ENCODE results near the gene ILF3. TPM values are rescaled to one million over a fixed set of nuclear protein-coding genes. Genes with fewer than 3 reads are reported as not detected.
"Not testable (repeated sequence)": the region's sequence is repeated elsewhere in the genome, so short reads cannot be mapped to it uniquely, and the experiment has no call there.

Gene ILF3
- polyA plus RNA-seq, 10 donors, result 126 to 193 (median 157) TPM

DNA sequence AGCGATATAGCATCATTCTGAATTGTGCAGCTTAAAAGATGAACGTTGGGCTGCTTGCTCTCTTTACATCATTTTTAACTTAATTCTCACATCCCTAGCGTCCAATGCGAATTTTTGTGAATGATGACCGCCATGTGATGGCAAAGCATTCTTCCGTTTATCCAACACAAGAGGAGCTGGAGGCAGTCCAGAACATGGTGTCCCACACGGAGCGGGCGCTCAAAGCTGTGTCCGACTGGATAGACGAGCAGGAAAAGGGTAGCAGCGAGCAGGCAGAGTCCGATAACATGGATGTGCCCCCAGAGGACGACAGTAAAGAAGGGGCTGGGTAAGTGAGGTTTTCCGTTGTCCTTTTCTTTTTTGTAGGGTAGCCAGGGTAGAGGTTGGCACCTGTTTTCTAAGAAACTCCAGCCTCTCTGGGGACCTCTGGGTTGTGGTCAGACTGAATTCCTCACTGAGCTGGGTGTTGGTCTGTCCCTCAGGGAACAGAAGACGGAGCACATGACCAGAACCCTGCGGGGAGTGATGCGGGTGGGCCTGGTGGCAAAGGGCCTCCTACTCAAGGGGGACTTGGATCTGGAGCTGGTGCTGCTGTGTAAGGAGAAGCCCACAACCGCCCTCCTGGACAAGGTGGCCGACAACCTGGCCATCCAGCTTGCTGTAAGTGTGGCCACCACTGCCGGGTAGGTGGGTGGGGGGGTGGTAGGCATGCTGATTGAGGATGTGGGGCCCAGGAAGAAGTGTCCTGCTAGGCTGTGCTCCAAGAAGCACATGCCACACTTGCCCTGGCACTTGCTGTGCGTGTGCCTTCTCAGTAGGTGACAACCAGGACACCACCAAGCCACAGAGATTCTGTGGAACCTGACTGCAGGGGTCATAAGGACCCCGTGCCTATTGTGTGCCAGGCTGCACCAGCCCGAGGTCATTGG lies 17.0 kb downstream of the ILF3 start:
- DNase-seq, result no peak

- DNase-seq, result not testable (repeated sequence)
These were observed 17.8 kb downstream of the ILF3 start for GRCh38 chr19:10671922-10672321.

DNA sequence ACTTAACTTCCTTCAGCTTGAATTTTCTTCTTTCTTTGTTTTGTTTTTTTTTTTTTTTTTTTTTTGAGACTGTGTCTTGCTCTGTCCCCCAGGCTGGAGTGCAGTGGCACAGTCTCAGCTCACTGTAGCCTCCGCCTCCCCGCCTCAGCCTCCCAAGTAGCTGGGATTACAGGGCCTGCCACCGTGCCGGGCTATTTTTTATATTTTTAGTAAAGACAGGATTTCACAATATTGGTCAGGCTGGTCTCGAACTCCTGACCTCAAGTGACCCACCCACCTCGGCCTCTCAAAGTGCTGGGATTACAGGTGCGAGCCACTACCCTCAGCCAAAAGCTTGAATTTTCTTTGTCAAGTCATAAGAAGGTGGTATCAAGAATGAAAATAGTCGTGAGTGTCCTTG lies 21.1 kb downstream of the ILF3 start:
- DNase-seq, result not testable (repeated sequence)

DNA sequence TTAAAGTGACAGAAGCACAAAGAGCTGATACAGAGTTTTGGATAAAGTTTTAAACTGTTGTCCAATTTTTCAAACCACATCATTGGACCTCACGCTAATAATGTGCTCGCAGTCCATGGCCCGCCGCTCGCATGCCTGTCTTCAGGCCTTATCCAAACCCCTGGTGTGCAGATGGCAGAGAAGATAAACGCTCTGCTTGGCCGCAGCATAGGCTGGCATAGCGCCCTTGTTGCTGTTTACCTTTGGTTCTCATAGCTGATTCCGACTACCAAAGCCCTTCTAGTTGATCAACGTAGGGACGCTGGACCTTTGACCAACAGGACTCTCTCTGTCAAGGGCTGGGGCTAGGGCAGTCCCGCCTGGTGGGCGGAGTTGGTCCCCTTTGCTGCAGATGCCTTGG lies 23.6 kb downstream of the ILF3 start:
- DNase-seq, result no peak

DNA sequence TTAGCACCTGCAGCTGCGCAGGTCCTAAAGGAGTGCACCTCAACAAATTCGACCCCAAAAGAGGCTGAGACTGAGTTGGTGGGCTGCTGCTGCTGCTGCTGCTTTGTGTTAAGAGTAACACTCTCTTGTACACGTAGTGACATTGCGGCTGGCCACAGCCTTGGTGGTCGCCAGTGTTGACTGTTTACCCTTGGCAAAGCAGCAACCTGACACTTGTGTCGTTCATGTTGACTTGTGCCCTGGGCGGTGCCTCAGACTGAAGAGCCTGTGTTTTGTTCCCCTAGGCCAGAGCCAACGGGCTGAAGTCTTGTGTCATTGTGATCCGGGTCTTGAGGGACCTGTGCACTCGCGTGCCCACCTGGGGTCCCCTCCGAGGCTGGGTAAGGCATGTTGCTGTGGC lies 24.7 kb downstream of the ILF3 start:
- no peak for DNase-seq

DNA sequence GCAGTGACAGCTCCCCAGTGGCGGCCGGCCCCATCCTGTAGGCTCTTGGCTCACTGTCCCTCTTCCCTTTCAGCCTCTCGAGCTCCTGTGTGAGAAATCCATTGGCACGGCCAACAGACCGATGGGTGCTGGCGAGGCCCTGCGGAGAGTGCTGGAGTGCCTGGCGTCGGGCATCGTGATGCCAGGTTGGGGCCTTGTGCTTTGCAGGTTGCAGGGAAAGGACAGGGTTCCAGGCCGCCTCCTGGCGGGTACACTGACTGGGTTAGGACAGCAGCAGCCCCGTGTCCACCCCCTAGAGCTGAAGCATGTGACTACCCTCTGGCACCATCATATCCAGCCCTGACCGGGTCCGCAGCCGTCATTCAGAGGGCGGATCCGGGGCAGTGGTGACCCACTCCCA lies 25.6 kb downstream of the ILF3 start:
- DNase-seq, result no peak

- DNase-seq, result no peak
These were observed 26.5 kb downstream of the ILF3 start for GRCh38 chr19:10680545-10681135.

DNA sequence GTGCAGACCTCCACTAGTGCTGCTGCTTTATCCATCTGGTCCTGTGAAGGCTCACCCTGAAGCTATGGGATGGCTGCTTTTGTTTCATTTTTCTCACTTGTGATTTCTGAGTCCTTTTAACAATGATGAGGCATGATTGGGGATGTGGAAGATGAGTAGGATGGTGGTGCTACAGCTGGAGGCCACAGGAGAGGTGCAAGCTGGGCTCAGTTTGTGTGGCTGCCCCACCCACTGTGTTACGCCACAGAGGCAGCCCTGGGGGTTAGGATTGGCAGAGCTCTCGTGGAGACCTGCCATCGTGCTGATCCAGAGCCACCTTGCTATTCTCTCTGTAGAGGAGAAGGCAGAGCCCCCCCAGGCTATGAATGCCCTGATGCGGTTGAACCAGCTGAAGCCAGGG lies 27.5 kb downstream of the ILF3 start:
- DNase-seq, result no peak

GRCh38 chr19:10682397-10683063 lies 28.4 kb downstream of the ILF3 start:
- no peak for DNase-seq

GRCh38 chr19:10683064-10683426 lies 28.9 kb downstream of the ILF3 start:
- no peak for DNase-seq

DNA sequence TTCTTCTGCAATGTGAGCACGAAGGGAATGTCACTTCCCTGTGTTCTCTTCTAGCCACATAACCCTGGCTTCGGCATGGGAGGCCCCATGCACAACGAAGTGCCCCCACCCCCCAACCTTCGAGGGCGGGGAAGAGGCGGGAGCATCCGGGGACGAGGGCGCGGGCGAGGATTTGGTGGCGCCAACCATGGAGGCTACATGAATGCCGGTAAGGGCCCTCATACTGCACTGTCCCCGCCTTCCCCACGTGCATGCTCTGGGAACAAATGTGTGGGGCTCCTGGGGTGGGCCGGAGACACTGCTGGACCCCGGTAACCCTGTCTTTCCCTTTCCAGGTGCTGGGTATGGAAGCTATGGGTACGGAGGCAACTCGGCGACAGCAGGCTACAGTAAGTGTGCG lies 29.4 kb downstream of the ILF3 start:
- no peak for DNase-seq

DNA sequence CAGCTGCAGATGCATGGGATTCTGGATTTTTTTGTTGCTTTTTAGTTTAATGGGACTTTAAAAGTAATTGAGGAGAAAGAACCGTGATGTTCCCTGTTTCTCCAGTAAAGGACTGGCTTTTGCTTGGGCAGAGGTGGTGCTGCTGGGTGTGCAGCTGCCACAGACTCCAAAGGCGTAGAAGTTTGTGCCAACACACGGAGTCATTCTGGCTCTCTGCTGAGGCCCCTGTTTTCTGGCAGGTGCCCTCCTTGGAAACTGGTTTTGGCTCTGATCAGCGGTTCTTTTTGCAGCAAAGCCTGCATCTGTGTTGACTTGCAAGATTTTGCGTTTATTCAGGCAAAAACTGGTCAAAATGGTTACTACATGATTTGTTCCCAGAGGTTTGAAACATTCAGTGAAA lies 31.1 kb downstream of the ILF3 start:
- no peak for DNase-seq

DNA sequence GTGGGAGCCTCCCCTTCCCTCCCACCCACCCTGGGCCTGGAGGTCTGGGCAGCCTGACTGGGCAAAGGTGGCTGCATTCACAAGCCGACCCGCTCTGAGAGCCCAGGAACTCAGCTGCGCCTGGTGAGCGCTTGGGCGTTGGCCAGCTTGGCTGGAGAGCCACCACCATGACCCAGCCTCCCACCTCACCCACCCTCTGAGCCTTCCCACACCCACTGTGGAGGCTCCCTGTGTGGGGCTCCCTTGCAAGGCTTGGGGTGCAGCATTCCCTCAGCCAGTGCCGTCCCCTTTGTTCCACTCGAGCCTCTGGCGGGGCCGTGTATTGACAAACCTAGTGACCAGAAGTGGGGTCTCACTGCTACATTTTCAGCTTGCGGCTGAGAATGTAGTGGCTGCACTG lies 32.0 kb downstream of the ILF3 start:
- no peak for DNase-seq

DNA sequence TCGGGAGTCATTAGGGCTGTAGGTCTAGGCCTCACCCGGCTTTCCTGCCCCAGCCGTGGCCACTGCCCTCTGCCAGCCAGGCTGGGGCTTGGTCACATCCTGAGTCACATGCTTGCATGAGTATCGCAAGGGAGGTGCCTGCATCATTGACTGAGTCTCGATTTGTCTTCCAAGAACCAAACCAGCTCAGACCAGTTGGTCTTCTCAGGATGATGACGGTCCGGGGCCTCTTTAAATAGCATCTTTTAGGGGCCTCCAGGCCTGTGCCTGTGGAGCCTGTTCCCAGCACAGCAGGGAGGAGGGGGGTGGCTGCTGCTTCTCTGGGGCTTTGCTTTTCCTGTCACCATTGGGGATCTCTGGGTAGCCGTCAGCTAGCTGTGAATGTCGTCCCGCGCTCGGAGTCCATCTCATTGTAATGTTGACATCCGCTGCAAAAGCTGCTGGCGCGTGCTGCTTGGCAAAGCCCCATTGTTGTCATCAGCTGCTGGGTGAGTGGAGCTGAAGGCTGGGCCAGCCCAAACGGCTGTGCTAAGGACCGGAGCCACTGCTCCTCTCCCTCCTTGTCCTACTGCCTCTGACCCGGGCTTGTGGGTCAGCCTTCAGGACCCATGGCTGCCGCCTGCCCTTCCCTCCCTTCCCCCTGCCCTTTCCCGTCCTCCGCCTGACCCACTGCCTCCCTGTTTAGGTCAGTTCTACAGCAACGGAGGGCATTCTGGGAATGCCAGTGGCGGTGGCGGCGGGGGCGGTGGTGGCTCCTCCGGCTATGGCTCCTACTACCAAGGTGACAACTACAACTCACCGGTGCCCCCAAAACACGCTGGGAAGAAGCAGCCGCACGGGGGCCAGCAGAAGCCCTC lies 32.7 kb downstream of the ILF3 start:
- DNase-seq, result no peak

GRCh38 chr19:10687518-10688288 lies 33.6 kb downstream of the ILF3 start:
- DNase-seq, result no peak

- no peak for DNase-seq
These were observed 34.6 kb downstream of the ILF3 start for GRCh38 chr19:10688545-10689280.

- DNase-seq, result no peak
These were observed 36.2 kb downstream of the ILF3 start for GRCh38 chr19:10690341-10690781.

- no peak for DNase-seq
These were observed 37.2 kb downstream of the ILF3 start for GRCh38 chr19:10691178-10691881.

DNA sequence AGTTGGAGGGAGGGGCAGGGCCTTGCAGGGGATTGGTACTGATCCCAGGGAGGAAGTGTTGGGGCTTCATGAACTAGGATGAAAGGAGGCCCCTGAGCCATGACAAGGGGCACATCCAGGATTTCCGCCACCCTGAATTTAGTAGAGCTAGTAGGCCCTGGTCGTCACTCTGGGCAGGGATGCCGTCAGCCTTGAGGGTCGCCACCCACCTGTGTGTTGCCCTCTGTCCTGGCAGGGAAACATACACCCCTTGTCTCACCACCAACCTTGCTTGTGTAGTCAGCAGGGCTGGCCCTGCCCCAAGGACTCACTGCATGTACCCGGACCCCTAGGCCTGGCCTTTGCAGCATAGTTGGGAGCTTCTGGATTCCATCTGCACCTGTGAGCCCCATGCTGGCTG lies 37.7 kb downstream of the ILF3 start:
- DNase-seq, result no peak

Measured in muscle of back (tissue), 11 donors.